Parathyroid adenoma (tissue), 2 donors: ENCODE data around the gene HHLA2.
"Not testable (repeated sequence)": the region's sequence is repeated elsewhere in the genome, so short reads cannot be mapped to it uniquely, and the experiment has no call there.

ENCODE experiments used
- H2AFZ ChIP-seq: fragments of 300-600 bp; sonication (generic); one replicate; pipeline ENCODE4 v1.7.0; 2017; ENCODE audit warnings: antibody characterized with exemption, mild to moderate bottlenecking
- H3K27ac ChIP-seq: fragments of 300-600 bp; sonication (generic); one replicate; pipeline ENCODE4 v1.7.0; 2017
- H3K27me3 ChIP-seq: fragments of 300-600 bp; sonication (generic); one replicate; pipeline ENCODE4 v1.7.0; 2017; ENCODE audit warnings: low read length; ENCODE audit not compliant: control insufficient read depth, insufficient read depth
- H3K36me3 ChIP-seq: fragments of 300-600 bp; sonication (generic); one replicate; pipeline ENCODE4 v1.7.0; 2017; ENCODE audit warnings: low read length; ENCODE audit not compliant: control insufficient read depth, insufficient read depth
- H3K4me1 ChIP-seq: fragments of 300-600 bp; sonication (generic); one replicate; pipeline ENCODE4 v1.7.0; 2017; ENCODE audit warnings: control low read depth
- H3K4me2 ChIP-seq: fragments of 300-600 bp; sonication (generic); one replicate; pipeline ENCODE4 v1.7.0; 2017; ENCODE audit warnings: low read length
- H3K4me3 ChIP-seq: fragments of 300-600 bp; sonication (generic); one replicate; pipeline ENCODE4 v1.7.0; 2017; ENCODE audit warnings: low read depth, low read length
- H3K79me2 ChIP-seq: fragments of 300-600 bp; sonication (generic); one replicate; pipeline ENCODE4 v1.7.0; 2017; ENCODE audit warnings: control low read depth
- H3K9ac ChIP-seq: fragments of 300-600 bp; sonication (generic); one replicate; pipeline ENCODE4 v1.7.0; 2017; ENCODE audit warnings: mild to moderate bottlenecking
- H3K9me3 ChIP-seq: fragments of 300-600 bp; sonication (generic); one replicate; pipeline ENCODE4 v1.7.0; 2017; ENCODE audit warnings: low read length; ENCODE audit not compliant: control insufficient read depth
- TF ChIP-seq, protein P1 (sequence below): fragments of 300-600 bp; sonication (generic); IDR thresholded peaks from one replicate; pipeline ENCODE4 v1.7.0; 2017; ENCODE audit warnings: antibody characterized with exemption, mild to moderate bottlenecking
- donor health status: primary hyperparathyroidism.

HHLA2 gene

DNA sequence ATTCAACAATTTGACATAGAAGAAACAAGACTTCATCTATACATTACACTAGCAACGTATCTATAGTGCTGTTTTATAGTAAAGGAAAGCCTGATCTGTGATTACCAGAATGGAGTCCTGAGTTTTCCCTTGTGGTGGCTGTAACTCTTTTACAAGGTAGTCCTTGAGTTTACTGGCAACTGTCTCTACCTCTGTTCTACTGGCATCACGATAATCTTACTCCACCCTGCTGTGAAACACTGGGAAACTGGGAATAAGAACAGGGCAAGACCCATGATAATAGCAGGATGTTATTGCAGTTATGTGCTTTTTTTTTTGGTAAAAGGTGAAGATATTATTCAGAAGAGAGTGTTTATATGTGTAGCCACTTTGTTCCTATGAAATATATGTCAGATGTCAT, 12.4 kb upstream of the HHLA2 start:
- Histone ChIP-seq H3K27me3 (no peaks in the 10 kb centered on the region), H3K4me2 (no peak overlapping the region), H3K27ac (no peak overlapping the region), H3K79me2 (no peaks in the 10 kb centered on the region), H3K9ac (no peak overlapping the region), H3K9me3 (no peaks in the 10 kb centered on the region), H3K4me3 (no peak overlapping the region), H3K4me1 (no peaks in the 10 kb centered on the region), H2AFZ (no peak overlapping the region), H3K36me3 (no peaks in the 10 kb centered on the region)
- TF ChIP-seq, protein P1, sequence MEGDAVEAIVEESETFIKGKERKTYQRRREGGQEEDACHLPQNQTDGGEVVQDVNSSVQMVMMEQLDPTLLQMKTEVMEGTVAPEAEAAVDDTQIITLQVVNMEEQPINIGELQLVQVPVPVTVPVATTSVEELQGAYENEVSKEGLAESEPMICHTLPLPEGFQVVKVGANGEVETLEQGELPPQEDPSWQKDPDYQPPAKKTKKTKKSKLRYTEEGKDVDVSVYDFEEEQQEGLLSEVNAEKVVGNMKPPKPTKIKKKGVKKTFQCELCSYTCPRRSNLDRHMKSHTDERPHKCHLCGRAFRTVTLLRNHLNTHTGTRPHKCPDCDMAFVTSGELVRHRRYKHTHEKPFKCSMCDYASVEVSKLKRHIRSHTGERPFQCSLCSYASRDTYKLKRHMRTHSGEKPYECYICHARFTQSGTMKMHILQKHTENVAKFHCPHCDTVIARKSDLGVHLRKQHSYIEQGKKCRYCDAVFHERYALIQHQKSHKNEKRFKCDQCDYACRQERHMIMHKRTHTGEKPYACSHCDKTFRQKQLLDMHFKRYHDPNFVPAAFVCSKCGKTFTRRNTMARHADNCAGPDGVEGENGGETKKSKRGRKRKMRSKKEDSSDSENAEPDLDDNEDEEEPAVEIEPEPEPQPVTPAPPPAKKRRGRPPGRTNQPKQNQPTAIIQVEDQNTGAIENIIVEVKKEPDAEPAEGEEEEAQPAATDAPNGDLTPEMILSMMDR, result no peak

DNA sequence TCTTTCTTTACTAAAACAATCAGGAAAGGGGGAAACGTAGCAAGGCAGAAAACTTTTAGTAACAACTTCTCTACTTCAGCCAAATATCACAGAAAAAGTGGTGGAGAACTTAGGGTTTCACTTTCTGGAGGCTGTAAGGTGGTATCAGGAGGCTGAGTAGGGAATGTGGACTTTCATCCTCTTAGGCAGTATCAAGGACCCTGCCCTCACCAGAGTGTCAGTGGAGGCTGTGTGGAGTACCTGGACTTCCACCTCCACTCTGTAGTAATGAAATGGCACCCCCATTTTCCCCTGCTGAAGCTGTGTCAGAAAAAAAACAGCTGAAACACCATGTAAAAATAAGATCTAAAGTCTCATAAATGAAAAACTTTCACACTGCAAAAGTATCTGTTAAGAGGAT, 11.2 kb upstream of the HHLA2 start:
- no peak overlapping the region for H3K27ac ChIP-seq
- no peak overlapping the region for H3K4me2 ChIP-seq
- TF ChIP-seq, protein P1, result no peak

GRCh38 chr3:108287146-108287545, 9.2 kb upstream of the HHLA2 start:
- H3K4me1 ChIP-seq, result no peaks in the 10 kb centered on the region
- no peak overlapping the region for H3K4me2 ChIP-seq
- H3K4me3 ChIP-seq, result no peak overlapping the region
- no peaks in the 10 kb centered on the region for H3K9me3 ChIP-seq
- no peaks in the 10 kb centered on the region for H3K36me3 ChIP-seq
- no peaks in the 10 kb centered on the region for H3K27me3 ChIP-seq
- no peak overlapping the region for H2AFZ ChIP-seq
- H3K79me2 ChIP-seq, result no peaks in the 10 kb centered on the region
- no peak overlapping the region for H3K9ac ChIP-seq
- TF ChIP-seq, protein P1, result no peak
- no peak overlapping the region for H3K27ac ChIP-seq

More for the DNA sequence above, 11.2 kb upstream of the HHLA2 start:
- no peak overlapping the region for H2AFZ ChIP-seq
- no peaks in the 10 kb centered on the region for H3K79me2 ChIP-seq
- no peaks in the 10 kb centered on the region for H3K27me3 ChIP-seq
- H3K4me3 ChIP-seq, result no peak overlapping the region
- H3K9ac ChIP-seq, result no peak overlapping the region
- H3K36me3 ChIP-seq, result no peaks in the 10 kb centered on the region
- H3K4me1 ChIP-seq, result no peaks in the 10 kb centered on the region
- no peaks in the 10 kb centered on the region for H3K9me3 ChIP-seq

DNA sequence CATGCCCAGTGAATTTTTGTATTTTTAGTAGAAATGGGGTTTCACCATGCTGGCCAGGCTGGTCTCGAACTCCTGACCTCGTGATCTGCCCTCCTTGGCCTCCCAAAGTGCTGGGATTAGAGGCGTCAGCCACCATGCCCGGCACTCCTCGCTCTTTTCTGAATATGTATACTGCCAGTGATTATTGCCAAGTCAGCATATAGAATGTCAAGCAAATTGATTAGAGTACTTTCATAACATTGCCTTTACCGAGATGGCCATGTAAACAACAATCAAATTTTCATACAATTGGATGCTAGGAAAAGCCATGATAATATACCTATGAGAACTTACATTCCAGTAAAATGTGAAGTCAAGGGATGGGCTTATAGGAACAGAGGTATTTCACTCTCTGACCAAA, 8.2 kb upstream of the HHLA2 start:
- not testable (repeated sequence) for H3K4me1 ChIP-seq, H3K4me3 ChIP-seq, H3K9ac ChIP-seq, H2AFZ ChIP-seq, H3K4me2 ChIP-seq, H3K9me3 ChIP-seq, H3K27ac ChIP-seq, H3K27me3 ChIP-seq, H3K36me3 ChIP-seq, H3K79me2 ChIP-seq

- no peaks in the 10 kb centered on the region for H3K27me3 ChIP-seq
- no peaks in the 10 kb centered on the region for H3K9me3 ChIP-seq
- TF ChIP-seq, protein P1, result no peak
- no peak overlapping the region for H3K27ac ChIP-seq
- no peak overlapping the region for H2AFZ ChIP-seq
- H3K4me2 ChIP-seq, result no peak overlapping the region
- no peaks in the 10 kb centered on the region for H3K4me1 ChIP-seq
- H3K36me3 ChIP-seq, result no peaks in the 10 kb centered on the region
- no peak overlapping the region for H3K4me3 ChIP-seq
- no peaks in the 10 kb centered on the region for H3K79me2 ChIP-seq
- no peak overlapping the region for H3K9ac ChIP-seq
Observed at GRCh38 chr3:108289159-108289558, 7.2 kb upstream of the HHLA2 start.
